Activated CD4-positive, CD25-positive, alpha-beta regulatory T cell treated with anti-CD3 and anti-CD28 coated beads, Interleukin-2, amount 50 U/mL, for 72 hours (primary cell): ENCODE measurements around the gene CADM4.

Source experiments
- DNase-seq: peaks from one replicate; pipeline ENCODE4 v3.0.0; 2021

The CADM4 gene

GRCh38 chr19:43578787-43579186 is 60.9 kb downstream of the CADM4 start:
- no peak for DNase-seq

GRCh38 chr19:43575955-43576878 is 63.4 kb downstream of the CADM4 start:
- no peak for DNase-seq

- DNase-seq: peak; percentile 91
Measured at GRCh38 chr19:43575156-43575950, 64.3 kb downstream of the CADM4 start, which contains the start of the genes PINLYP and XRCC1. TSS of gene PINLYP (plus strand) at chr19:43575801. CDS start at chr19:43577192, 1,391 bp downstream. TSS of gene XRCC1 (minus strand) at chr19:43575527. CDS start at chr19:43575458, 69 bp downstream.

- no peak for DNase-seq
Measured at GRCh38 chr19:43574424-43575155, 65.1 kb downstream of the CADM4 start.
